C4-2B (cell line): ENCODE measurements around the gene RCAN1.

Experiments used
- CTCF ChIP-seq: fragments of 450-650 bp; conservative IDR thresholded peaks from 2 replicates; pipeline ENCODE4 v1.5.1; 2017; ENCODE audit warnings: mild to moderate bottlenecking
- ZFX ChIP-seq: fragments of 450-650 bp; IDR thresholded peaks from 2 replicates; pipeline ENCODE4 v1.6.1; 2017

GRCh38 chr21:34513129-34513675 lies 101.7 kb downstream of the RCAN1 start:
- TF ChIP-seq CTCF: no peak
- TF ChIP-seq ZFX: no peak
